Measurements from ENCODE around the gene CMYA5. TPM values are rescaled to one million over a fixed set of nuclear protein-coding genes. Genes with fewer than 3 reads are reported as not detected.

Gene CMYA5
- total and polyA plus RNA-seq, 4 donors, result 0.61 to 5.9 (median 2.1) TPM

DNA sequence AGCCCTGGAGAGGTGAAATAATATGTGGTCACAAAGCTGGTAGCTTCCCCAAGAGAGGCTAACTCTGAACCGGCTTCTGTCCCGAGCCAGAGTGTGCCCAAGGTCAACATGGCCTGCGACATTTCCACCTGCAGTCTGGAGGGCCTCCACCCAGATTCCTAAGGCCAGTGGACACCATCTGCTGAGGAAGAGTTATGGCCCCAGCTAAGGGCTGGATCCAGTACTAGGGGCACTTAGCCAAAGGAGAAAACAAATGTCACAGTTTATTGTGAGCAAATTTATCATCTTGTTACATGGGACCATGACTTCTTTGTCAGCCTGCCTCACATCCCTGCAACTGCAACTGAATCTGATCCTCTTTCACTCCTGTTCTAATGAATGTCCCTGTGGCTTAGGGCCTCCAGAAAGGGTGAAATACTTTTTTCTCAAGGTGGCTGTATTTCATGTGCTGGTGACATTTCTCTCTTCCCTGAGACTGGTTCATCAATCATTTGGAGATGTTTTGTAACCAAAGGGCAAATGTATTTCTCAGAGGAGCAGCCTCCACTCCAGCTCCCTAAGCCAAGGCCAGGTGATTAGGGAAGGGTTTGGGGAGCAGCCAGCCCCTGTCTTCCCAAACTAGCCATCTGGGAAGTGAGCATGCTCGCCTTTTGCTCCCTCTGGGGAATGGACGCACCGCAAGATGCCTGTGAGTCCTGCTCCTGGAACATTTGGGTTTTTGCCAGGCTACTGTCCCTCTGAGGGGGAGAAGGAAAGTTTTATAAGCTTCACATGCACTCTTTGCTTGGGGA, 148.3 kb downstream of the CMYA5 start:
- Histone ChIP-seq H3K27ac (ENCODE audit: low read depth in 1 of 2, low read length in 2 of 2) (no peak overlapping the region), H3K4me3 (ENCODE audit: low read length in 2 of 2) (no peak overlapping the region), H3K36me3 (ENCODE audit: control insufficient read depth in 1 of 2, insufficient read depth in 2 of 2, low read length in 1 of 2) (no peaks in the 10 kb centered on the region), H3K27me3 (ENCODE audit: control insufficient read depth in 1 of 2, insufficient read depth in 2 of 2, low read length in 1 of 2) (no peaks in the 10 kb centered on the region), H3K9me3 (ENCODE audit: control insufficient read depth, low read length) (no peaks in the 10 kb centered on the region), H3K4me1 (ENCODE audit: control insufficient read depth in 1 of 2, insufficient read depth in 2 of 2, low read length in 2 of 2) (no peaks in the 10 kb centered on the region)
- no peak for ATAC-seq (ENCODE audit: low FRiP score)
- intact Hi-C loops (cut with DNase I), result no loop called here
- DNase-seq, result no peak
- 39 to 48% methylated on average over 6 of the region's 6 CpGs for WGBS, 2 donors

DNA sequence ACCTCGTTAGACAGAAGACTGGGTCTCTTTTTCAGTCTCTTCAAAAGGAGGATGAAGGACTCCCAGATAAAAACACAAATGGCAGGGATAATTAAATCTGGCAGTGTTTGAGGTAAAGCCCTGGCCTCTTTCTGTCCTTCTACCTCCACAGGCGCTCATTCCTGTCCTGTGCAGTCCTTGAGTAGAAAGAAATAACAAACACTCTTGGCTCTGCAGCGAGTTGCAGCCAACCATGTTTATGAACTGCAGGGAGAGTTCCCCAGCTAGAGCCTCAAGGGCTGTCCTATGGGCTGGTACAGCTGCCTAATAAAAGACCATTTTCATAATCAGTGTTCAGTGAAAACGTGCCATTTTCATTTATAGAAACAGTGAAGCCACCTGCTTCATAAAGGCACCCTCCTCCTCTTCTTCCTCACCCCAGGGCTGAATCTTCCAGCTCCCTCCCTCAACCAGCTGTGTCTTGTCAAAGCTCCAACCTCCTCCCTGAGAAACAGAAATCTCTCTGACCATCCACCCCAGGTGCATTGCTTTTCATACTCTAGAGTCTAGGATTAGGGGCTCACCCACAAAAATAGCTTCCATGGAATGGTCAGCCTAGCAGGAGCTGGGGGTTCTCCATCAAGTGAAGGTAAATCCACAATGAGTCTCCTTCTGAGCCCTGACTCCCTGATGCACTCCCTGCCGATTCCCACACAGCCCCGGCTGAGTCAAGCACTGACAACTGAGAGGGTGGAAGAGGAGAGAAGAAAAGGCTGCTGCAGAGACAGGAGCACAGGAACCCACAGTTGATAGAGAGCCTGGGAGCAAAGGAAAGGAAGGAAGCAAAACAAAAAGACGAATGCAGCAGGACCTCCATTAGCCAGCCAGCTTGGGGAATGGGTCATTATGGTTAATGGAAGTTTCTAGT, 150.7 kb downstream of the CMYA5 start:
- Histone ChIP-seq H3K27me3 (ENCODE audit: control insufficient read depth in 1 of 2, insufficient read depth in 2 of 2, low read length in 1 of 2) (no peaks in the 10 kb centered on the region), H3K9me3 (ENCODE audit: control insufficient read depth, low read length) (no peaks in the 10 kb centered on the region), H3K36me3 (ENCODE audit: control insufficient read depth in 1 of 2, insufficient read depth in 2 of 2, low read length in 1 of 2) (no peaks in the 10 kb centered on the region), H3K27ac (ENCODE audit: low read depth in 1 of 2, low read length in 2 of 2) (no peak overlapping the region), H3K4me1 (ENCODE audit: control insufficient read depth in 1 of 2, insufficient read depth in 2 of 2, low read length in 2 of 2) (no peaks in the 10 kb centered on the region), H3K4me3 (ENCODE audit: low read length in 2 of 2) (no peak overlapping the region)
- no peak for ATAC-seq (ENCODE audit: low FRiP score)
- no peak for DNase-seq
- 25 to 29% methylated on average over 7 of the region's 7 CpGs for WGBS, 2 donors
- intact Hi-C loops (cut with DNase I), result no loop called here

DNA sequence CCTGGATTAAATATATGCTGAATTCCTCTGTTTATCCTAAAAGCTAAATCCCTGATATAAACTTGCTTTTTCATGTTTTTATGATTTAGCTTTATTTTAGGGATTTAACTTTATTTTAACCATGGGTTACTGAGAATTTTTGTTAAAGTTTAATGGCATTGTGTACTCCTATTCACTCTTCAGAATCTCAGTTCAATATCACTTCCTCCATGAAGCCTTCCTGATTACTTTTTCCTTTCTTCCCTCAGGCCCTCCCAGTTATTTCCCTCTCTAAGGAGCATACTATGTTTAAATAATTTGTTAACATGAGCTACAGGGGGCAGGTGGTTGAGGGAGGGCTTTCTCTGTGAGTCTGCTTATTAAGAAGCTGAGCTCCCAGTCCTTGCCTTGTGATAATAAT, 151.5 kb downstream of the CMYA5 start:
- ATAC-seq (ENCODE audit: low FRiP score), result no peak
- no peak for DNase-seq
- Histone ChIP-seq H3K36me3 (ENCODE audit: control insufficient read depth in 1 of 2, insufficient read depth in 2 of 2, low read length in 1 of 2) (no peaks in the 10 kb centered on the region), H3K4me1 (ENCODE audit: control insufficient read depth in 1 of 2, insufficient read depth in 2 of 2, low read length in 2 of 2) (no peaks in the 10 kb centered on the region), H3K4me3 (ENCODE audit: low read length in 2 of 2) (no peak overlapping the region), H3K27me3 (ENCODE audit: control insufficient read depth in 1 of 2, insufficient read depth in 2 of 2, low read length in 1 of 2) (no peaks in the 10 kb centered on the region), H3K9me3 (ENCODE audit: control insufficient read depth, low read length) (no peaks in the 10 kb centered on the region), H3K27ac (ENCODE audit: low read depth in 1 of 2, low read length in 2 of 2) (no peak overlapping the region)
- intact Hi-C loops (cut with DNase I), result no loop called here

DNA sequence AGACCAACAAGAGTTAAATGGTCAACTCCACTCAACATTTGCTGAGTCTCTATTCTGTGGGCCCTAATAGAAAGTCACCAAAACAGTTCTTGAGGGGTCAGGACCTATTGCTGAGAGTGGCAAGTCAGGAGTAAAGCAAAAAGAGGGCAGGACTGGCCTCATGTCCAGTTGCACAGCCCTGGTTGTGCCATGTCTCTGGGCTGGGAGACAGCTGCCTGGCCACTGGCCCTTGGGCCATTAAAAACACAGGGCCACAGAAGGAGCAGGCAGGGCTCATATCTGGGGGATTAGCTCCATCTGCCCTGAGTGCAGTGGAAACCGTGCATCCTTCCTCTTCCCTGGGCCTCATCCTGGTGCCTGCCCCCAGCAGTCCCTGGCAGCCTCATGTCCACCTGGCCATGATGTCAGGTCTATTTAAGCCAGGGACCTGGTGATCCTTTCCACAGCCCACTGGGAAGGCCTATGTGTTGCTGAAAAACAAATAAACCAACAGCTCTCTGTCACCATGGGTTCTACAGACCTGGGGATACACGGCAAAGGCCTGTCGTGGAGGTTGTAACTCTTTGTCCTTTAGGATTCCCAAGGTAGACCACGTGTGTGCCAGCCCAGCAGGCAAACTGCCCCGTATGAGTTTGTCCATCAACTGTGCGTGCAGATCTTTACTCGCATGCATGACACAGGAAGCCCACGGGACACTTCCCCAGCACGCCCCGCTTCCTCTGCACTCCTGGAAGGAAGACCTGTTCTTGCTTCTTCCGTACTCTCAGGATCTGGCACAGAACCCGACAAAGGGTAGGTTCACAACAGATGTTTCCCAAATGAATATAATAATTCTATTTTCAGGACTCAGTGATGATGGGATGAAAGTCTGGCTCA, 152.6 kb downstream of the CMYA5 start:
- no peaks in the 10 kb centered on the region for H3K36me3 ChIP-seq (ENCODE audit: control insufficient read depth in 1 of 2, insufficient read depth in 2 of 2, low read length in 1 of 2)
- H3K4me1 ChIP-seq (ENCODE audit: control insufficient read depth in 1 of 2, insufficient read depth in 2 of 2, low read length in 2 of 2), result no peaks in the 10 kb centered on the region
- H3K4me3 ChIP-seq (ENCODE audit: low read length in 2 of 2), result no peak overlapping the region
- intact Hi-C loops (cut with DNase I), result no loop called here
- no peaks in the 10 kb centered on the region for H3K27me3 ChIP-seq (ENCODE audit: control insufficient read depth in 1 of 2, insufficient read depth in 2 of 2, low read length in 1 of 2)
- peak; percentile 16 for ATAC-seq (ENCODE audit: low FRiP score)
- DNase-seq, result no peak
- 82 to 86% methylated on average over 12 of the region's 12 CpGs for WGBS, 2 donors
- H3K27ac ChIP-seq (ENCODE audit: low read depth in 1 of 2, low read length in 2 of 2), result no peak overlapping the region
- no peaks in the 10 kb centered on the region for H3K9me3 ChIP-seq (ENCODE audit: control insufficient read depth, low read length)

DNA sequence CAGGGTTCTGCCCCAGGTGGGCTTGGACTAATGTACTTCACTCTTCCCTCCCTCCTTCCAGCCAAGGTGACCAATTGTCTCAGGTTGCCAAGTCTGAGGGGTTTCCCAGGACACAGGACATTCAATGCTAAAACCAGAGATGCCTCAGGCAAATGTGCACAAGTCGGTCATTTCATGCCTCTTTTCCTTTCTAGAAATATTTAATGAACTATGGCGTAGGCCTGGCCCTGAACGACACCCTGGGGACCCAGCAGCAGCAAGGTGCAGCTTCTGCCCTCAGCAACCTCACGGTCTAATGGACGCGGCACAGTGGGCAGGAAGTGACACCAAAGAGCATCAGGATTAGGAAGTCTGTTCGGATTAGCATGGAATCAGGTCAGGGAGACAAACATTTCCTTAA, 153.4 kb downstream of the CMYA5 start:
- Histone ChIP-seq H3K4me1 (ENCODE audit: control insufficient read depth in 1 of 2, insufficient read depth in 2 of 2, low read length in 2 of 2) (no peaks in the 10 kb centered on the region), H3K36me3 (ENCODE audit: control insufficient read depth in 1 of 2, insufficient read depth in 2 of 2, low read length in 1 of 2) (no peaks in the 10 kb centered on the region), H3K9me3 (ENCODE audit: control insufficient read depth, low read length) (no peaks in the 10 kb centered on the region), H3K27ac (ENCODE audit: low read depth in 1 of 2, low read length in 2 of 2) (no peak overlapping the region), H3K4me3 (ENCODE audit: low read length in 2 of 2) (no peak overlapping the region), H3K27me3 (ENCODE audit: control insufficient read depth in 1 of 2, insufficient read depth in 2 of 2, low read length in 1 of 2) (no peaks in the 10 kb centered on the region)
- DNase-seq (no peak), ATAC-seq (ENCODE audit: low FRiP score) (no peak)
- intact Hi-C loops (cut with DNase I), result no loop called here
- WGBS, 2 donors, result 82% methylated on average over 7 of the region's 7 CpGs

DNA sequence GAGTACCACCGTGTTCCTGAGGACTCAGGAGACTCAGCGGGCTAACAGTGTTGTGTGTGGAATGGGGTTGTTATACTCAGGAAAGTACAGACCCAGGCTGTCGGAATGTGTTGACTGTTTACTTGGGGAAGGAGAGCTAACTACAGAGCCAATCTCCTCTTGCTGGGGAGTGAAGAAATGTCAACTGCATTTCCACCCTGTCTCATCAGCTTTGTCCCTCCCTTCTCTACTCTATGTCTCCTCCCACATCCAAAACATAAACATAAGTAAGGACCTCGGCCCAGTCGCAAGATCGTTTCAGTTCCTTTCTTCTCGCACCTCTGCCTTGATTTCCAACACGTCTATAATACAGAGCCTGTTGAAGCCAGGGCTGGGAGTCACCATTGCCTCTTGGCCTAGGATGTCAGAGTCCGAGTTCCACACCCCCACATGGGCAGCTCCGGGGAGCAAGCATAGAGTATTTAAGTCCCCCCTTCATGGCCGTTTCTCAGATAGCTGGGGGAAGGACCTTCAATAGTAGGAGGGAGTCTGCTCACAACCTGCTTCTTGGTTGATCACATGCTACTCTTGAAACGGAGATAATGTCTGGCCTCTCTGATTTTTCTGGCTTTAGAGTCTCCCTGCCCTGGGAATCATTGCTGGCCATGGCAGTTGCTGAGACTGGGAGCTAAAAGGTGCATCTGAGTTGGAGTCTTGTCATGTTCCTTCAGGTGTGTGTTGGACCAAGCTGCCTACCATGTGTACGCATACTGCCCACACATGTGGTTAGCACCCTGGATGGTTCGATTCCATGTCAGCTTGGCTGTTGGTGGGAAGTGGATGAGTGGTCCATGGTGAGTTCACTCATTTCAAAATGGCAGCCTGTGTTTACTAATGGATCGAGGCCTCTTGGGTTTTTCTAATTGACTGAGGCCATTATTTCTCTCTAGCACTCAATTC, 154.1 kb downstream of the CMYA5 start:
- H3K36me3 ChIP-seq (ENCODE audit: control insufficient read depth in 1 of 2, insufficient read depth in 2 of 2, low read length in 1 of 2), result no peaks in the 10 kb centered on the region
- no peak for ATAC-seq (ENCODE audit: low FRiP score)
- no peak overlapping the region for H3K4me3 ChIP-seq (ENCODE audit: low read length in 2 of 2)
- intact Hi-C loops (cut with DNase I), result no loop called here
- no peaks in the 10 kb centered on the region for H3K4me1 ChIP-seq (ENCODE audit: control insufficient read depth in 1 of 2, insufficient read depth in 2 of 2, low read length in 2 of 2)
- no peaks in the 10 kb centered on the region for H3K9me3 ChIP-seq (ENCODE audit: control insufficient read depth, low read length)
- WGBS, 2 donors, result 86% methylated on average over 15 of the region's 15 CpGs
- DNase-seq, result no peak
- no peaks in the 10 kb centered on the region for H3K27me3 ChIP-seq (ENCODE audit: control insufficient read depth in 1 of 2, insufficient read depth in 2 of 2, low read length in 1 of 2)
- H3K27ac ChIP-seq (ENCODE audit: low read depth in 1 of 2, low read length in 2 of 2), result no peak overlapping the region

DNA sequence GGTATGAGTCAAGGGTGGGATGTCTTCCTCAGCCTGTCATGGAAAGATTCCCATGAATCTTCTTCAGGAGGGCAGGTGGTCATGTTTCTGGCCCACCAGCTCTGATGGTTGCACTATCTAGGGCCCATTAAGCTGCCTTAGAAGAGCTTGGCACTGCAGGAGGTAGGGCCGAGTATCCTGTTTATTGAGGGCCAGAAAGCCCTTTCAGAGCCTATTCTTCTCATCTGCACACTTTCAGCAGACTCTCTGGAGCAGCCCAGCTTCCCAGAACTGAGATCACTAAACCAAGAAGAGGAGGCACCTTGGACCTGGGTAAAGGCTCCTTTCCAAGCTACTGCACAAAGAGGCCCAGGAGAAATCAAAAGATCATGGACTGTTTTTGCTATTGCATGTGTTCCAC, 154.9 kb downstream of the CMYA5 start:
- intact Hi-C loops (cut with DNase I), result no loop called here
- H3K4me1 ChIP-seq (ENCODE audit: control insufficient read depth in 1 of 2, insufficient read depth in 2 of 2, low read length in 2 of 2), result no peaks in the 10 kb centered on the region
- DNase-seq, result no peak
- H3K4me3 ChIP-seq (ENCODE audit: low read length in 2 of 2), result no peak overlapping the region
- H3K9me3 ChIP-seq (ENCODE audit: control insufficient read depth, low read length), result no peaks in the 10 kb centered on the region
- WGBS, 2 donors, result 78 to 90% methylated on average over 1 of the region's 1 CpG
- no peak for ATAC-seq (ENCODE audit: low FRiP score)
- H3K27ac ChIP-seq (ENCODE audit: low read depth in 1 of 2, low read length in 2 of 2), result no peak overlapping the region
- H3K27me3 ChIP-seq (ENCODE audit: control insufficient read depth in 1 of 2, insufficient read depth in 2 of 2, low read length in 1 of 2), result no peaks in the 10 kb centered on the region
- no peaks in the 10 kb centered on the region for H3K36me3 ChIP-seq (ENCODE audit: control insufficient read depth in 1 of 2, insufficient read depth in 2 of 2, low read length in 1 of 2)

Data from aorta (tissue), 5 donors.